Right renal pelvis (tissue), 4 donors: ENCODE measurements around the gene LRRC3. TPM values are rescaled to one million over a fixed set of nuclear protein-coding genes. Genes with fewer than 3 reads are reported as not detected.

Experiments
- DNase-seq, 4 donors: peaks; one replicate each; pipeline ENCODE4 v3.0.0-alpha.2; 2013; ENCODE audit warnings: low read depth in 4 of 4, low spot score in 3 of 4, missing footprints in 1 of 4
- polyA plus RNA-seq, 4 donors: library from polyadenylated mRNA; unstranded; fragments of 120-200 nt; gene quantifications; one replicate each; pipeline ENCODE4 v1.2.1, GENCODE V29; 2013; ENCODE audit not compliant: insufficient read length in 4 of 4

The LRRC3 gene
- polyA plus RNA-seq, 4 donors: 4.3 to 5.4 (median 4.9) TPM

- DNase-seq: no peak
Observed at GRCh38 chr21:44455524-44456213, 359 bp downstream of the LRRC3 start.

- no peak for DNase-seq
Observed at GRCh38 chr21:44456214-44456914, 1.1 kb downstream of the LRRC3 start.

- DNase-seq: no peak
Observed at GRCh38 chr21:44456915-44457736, 1.8 kb downstream of the LRRC3 start.

DNA sequence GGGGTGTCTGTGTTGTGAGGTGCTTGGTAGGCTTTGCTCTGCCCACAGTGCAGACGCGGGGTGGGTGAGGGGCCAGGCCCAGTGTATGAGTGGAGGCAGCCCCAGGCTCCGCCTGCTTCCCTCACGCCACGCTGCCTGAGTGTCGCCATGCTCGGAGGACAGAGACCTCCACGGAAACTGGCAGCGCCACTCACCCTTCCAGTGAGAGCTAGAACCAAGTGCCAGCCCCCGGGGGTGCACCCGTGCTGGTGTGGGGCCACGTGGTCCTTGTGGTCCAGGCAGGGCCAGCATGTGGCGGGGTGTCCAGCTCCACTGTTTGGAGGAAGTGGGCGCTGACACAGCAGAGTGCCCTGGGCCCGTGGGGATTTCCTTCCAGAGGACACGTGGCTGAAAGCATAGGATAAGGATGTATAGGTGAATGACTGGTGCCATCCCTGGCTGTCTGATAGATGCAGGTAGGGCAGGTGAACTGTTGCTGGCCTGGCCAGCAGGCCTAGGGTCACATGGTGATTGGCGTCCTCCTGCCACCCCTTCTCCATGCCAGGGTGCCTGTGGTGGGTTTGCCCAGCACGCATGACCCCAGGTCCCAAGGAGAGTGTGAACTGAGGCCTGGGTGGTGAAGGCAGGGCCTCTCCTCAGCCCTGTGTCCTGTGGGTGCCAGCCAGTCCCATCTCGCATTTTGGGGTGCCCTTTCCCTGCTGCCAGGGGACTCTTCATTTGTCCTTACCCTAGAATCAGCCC is 3.8 kb downstream of the LRRC3 start:
- no peak for DNase-seq

DNA sequence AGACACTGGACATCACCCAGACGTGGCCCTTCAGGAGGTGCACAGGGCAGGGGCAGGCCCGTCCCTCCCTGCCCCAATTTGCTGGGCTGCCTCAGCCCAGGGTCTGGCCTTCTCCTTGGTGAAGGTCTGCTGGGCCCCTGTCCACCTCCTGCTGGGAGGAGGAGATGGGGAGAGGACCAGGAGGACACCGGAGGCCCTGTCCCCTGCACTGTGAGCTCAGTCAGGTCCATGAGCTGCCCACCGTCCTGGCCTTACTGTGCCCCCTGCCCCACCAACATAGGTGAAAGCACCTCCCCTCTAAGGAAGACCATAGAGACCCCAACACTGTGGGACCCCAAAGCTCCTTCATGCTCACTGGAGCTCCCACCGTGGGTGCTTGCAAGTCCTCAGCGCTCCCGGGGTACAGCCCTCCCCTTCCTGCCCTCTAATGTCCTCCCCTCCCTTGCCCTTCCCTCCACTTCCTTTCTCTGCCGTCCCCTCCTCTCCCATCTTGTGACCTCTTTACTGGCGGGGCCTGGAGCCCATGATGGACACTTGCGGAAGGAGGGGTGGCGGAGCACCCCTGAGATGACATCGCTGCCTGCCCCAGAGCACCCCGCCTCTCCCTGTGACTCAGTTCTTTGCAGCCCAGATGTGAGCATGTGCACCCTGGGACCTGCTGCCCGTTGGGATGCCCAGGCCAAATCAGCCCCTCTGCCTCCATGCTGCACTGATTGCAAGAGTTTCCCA is 4.6 kb downstream of the LRRC3 start:
- no peak for DNase-seq

GRCh38 chr21:44460441-44460755 is 5.1 kb downstream of the LRRC3 start:
- DNase-seq: no peak

DNA sequence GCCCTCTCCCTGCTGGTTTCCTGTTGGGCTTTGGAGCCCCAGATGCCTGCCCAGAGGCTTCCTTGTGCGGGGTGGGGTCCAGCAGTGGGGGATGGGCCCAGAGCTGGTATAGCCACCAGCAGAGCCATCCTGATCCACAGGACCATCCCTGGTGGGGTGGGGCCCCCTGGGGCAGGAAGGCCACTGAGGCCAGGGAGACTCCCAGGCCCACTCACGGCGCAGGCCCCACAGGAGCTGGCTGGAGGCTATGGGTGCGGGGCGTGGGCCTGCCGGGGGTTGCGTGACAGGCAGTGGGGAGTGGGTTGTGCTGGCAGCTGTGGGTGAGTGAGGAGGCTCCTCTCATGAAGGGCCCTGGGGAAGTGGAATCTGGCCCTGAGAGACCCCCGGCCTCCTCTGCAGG is 5.7 kb downstream of the LRRC3 start:
- no peak for DNase-seq

GRCh38 chr21:44461464-44462001 is 6.2 kb downstream of the LRRC3 start:
- DNase-seq: no peak

DNA sequence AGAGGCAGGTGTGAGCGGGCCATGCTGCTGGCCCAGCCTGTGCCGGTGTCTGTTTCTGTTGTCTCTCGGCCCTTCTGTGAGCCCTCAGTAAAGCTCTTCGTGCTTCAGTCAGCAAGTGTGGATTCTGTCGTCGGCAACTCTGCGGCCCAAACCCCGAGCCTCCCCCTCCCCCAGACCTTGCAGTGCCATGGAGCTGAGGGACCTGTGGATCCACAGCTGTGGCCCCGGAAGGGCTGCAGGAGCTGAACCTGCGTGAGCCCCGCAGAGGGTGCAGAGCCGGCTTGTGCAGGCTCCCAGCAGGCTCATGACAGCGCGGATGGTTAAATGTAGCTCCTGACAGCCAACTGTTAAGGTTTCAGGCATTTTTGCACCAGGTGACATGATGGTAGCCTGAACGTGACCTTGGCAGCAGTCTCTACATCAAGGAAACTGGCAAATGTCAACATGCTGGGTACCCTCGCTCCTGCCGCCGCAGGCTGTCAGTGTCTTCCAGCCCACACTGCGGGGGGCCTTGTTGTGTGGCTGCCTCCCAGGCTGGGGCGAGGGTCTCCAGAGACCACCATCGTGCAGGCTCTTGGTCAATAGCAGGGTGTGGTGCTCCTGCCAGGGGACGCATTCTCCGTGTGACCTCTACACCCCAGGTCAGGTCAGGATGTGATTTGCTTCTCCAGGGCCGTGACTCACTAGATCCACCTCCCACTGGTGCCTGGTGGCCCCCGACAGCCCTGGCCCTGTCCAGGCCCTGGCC is 7.0 kb downstream of the LRRC3 start:
- no peak for DNase-seq

GRCh38 chr21:44462834-44463200 is 7.5 kb downstream of the LRRC3 start:
- DNase-seq: no peak

DNA sequence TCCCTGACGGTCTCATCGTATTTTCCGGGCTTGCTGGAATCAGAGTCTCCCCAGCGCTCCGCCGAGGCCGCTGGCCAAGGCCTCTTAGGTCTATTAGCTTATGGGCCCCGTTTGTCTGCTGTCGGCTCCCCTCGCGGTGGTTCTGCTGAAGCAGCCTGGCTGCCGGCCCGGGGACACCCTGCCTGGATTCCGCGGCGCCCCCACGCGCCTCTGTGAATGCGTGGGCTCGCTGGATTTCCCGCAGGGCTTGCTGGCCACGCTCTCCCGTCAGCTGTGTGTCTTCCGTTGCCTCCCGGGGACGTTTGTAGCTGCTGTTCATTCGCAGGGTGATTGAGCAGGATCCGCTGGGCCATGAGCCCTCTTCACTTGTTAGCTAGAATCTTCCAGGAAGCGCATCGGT is 8.4 kb downstream of the LRRC3 start:
- DNase-seq: no peak

DNA sequence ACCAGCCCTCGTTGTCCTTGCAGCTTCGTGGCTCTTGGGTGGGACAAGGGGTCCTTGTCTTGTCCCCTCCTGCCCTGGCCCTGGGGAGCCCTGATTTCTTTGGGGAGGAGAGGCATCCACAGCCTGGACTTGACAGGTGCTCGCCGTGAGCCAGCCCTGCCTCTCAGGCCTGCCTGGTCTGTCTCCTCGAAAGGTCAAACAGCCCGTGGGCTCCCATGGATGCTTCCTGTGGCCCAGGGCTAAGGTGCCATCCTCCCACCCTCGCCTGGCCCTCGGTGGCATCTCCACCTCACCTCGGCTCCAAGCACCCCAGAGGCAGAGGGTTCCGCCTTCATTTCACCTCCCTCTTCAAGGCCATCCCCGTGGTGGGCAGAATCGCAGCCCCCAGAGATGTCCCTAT is 9.0 kb downstream of the LRRC3 start:
- no peak for DNase-seq

- DNase-seq: no peak
Observed at GRCh38 chr21:44466351-44466954, 11.1 kb downstream of the LRRC3 start.

GRCh38 chr21:44466996-44467858 is 11.9 kb downstream of the LRRC3 start:
- DNase-seq: no peak

- DNase-seq: no peak
Observed at GRCh38 chr21:44467859-44468195, 12.5 kb downstream of the LRRC3 start.

GRCh38 chr21:44471341-44471740 is 16.0 kb downstream of the LRRC3 start:
- DNase-seq: no peak

- no peak for DNase-seq
Observed at GRCh38 chr21:44471996-44472395, 16.7 kb downstream of the LRRC3 start.

DNA sequence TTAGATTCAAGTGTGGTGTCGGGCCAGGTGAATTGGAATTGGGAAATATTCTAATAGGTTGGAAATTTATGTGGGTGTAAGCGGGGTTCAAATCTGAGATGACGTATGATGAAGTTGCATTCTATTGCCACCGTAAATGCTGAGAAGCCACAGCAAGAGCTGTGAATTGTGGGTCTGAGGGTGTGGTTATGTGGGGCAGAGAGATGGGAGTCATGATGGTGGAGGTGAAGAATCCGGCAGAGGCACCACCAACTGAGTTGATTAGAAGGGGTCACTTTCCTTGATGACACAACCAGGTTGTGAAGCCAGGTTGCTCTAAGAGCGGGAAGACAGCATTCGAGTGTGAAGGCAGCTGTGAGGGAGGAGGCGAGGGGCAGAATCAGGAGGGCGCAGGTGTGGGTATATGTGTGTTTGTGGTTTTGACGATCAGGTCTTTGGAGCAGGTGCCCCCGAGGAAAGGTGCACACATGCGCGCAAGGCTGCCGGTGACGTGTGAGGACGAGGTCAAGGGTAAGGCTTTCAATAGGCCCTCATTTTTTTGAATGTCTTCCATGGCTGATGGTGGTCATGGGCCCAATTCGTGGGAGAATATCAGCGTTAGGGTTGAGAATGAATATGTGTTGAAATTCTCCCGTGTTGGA is 18.7 kb downstream of the LRRC3 start:
- no peak for DNase-seq
